Trophoblast cell (in vitro differentiated cells and primary cell): ENCODE results near the gene CDK3.
"Not testable (repeated sequence)": the region's sequence is repeated elsewhere in the genome, so short reads cannot be mapped to it uniquely, and the experiment has no call there.

Experiments used
- DNase-seq, 2 donors: peaks; one replicate each; pipeline ENCODE4 v3.0.0-alpha.2; 2016
- H2AFZ ChIP-seq: 2 replicates; pipeline ENCODE4 v1.6.1; 2013; ENCODE audit warnings: low read length, moderate library complexity, mild to moderate bottlenecking; ENCODE audit not compliant: insufficient read depth, poor library complexity
- H2AK5ac ChIP-seq: 2 replicates; pipeline ENCODE4 v1.6.1; 2013; ENCODE audit warnings: mild to moderate bottlenecking, low read length
- H2BK120ac ChIP-seq: 2 replicates; pipeline ENCODE4 v1.6.1; 2013; ENCODE audit warnings: low read length, mild to moderate bottlenecking, moderate library complexity; ENCODE audit not compliant: insufficient read depth, poor library complexity
- H2BK12ac ChIP-seq: 2 replicates; pipeline ENCODE4 v1.6.1; 2013; ENCODE audit warnings: mild to moderate bottlenecking, low read length, moderate library complexity
- H2BK5ac ChIP-seq: 2 replicates; pipeline ENCODE4 v1.6.1; 2013; ENCODE audit warnings: low read length, low read depth, moderate library complexity, mild to moderate bottlenecking; ENCODE audit not compliant: poor library complexity
- H3K14ac ChIP-seq: 2 replicates; pipeline ENCODE4 v1.6.1; 2013; ENCODE audit warnings: mild to moderate bottlenecking, low read length
- H3K18ac ChIP-seq: 2 replicates; pipeline ENCODE4 v1.6.1; 2013; ENCODE audit warnings: mild to moderate bottlenecking, low read length
- H3K23ac ChIP-seq: 2 replicates; pipeline ENCODE4 v1.6.1; 2013; ENCODE audit warnings: low read length
- H3K27ac ChIP-seq: 2 replicates; pipeline ENCODE4 v1.5.1; 2013; ENCODE audit warnings: low read depth, mild to moderate bottlenecking, inconsistent platforms, low read length, moderate library complexity
- H3K27me3 ChIP-seq: 2 replicates; pipeline ENCODE4 v1.6.1; 2013; ENCODE audit warnings: inconsistent platforms, mild to moderate bottlenecking, low read length, moderate library complexity; ENCODE audit not compliant: insufficient read depth
- H3K36me3 ChIP-seq, 2 experiments: 1 replicate in 1 of 2; 2 replicates in 1 of 2; pipeline ENCODE4 v1.6.1; 2013; ENCODE audit warnings: low read length in 2 of 2, mild to moderate bottlenecking in 2 of 2, moderate library complexity in 1 of 2; ENCODE audit not compliant: insufficient read depth in 2 of 2, control insufficient read depth in 1 of 2
- H3K4ac ChIP-seq: 2 replicates; pipeline ENCODE4 v1.6.1; 2013; ENCODE audit warnings: low read depth, mild to moderate bottlenecking, low read length, moderate library complexity
- H3K4me1 ChIP-seq, 2 experiments: 1 replicate in 1 of 2; 2 replicates in 1 of 2; pipeline ENCODE4 v1.6.1; 2013; ENCODE audit warnings: low read length in 2 of 2, mild to moderate bottlenecking in 2 of 2, moderate library complexity in 1 of 2; ENCODE audit not compliant: insufficient read depth in 2 of 2, control insufficient read depth in 1 of 2
- H3K4me2 ChIP-seq: 2 replicates; pipeline ENCODE4 v1.6.1; 2013; ENCODE audit warnings: inconsistent platforms, mild to moderate bottlenecking, low read length, moderate library complexity
- H3K4me3 ChIP-seq: 2 replicates; pipeline ENCODE4 v1.5.1; 2013; ENCODE audit warnings: mild to moderate bottlenecking, low read depth, low read length, inconsistent platforms
- H3K79me1 ChIP-seq: one replicate; pipeline ENCODE4 v1.6.1; 2013; ENCODE audit warnings: low read length
- H3K79me2 ChIP-seq: 2 replicates; pipeline ENCODE4 v1.6.1; 2013; ENCODE audit warnings: low read length, mild to moderate bottlenecking; ENCODE audit not compliant: control insufficient read depth, insufficient read depth, poor library complexity
- H3K9ac ChIP-seq: 2 replicates; pipeline ENCODE4 v1.6.1; 2013; ENCODE audit warnings: mild to moderate bottlenecking, low read length
- H3K9me3 ChIP-seq: 2 replicates; pipeline ENCODE4 v1.6.1; 2013; ENCODE audit warnings: low read depth, mild to moderate bottlenecking, control low read depth, inconsistent platforms, low read length; ENCODE audit not compliant: insufficient read depth
- H4K12ac ChIP-seq: 2 replicates; pipeline ENCODE4 v1.6.1; 2013; ENCODE audit warnings: low read depth, mild to moderate bottlenecking, low read length, moderate library complexity
- H4K8ac ChIP-seq: 2 replicates; pipeline ENCODE4 v1.6.1; 2013; ENCODE audit warnings: low read depth, mild to moderate bottlenecking, low read length, moderate library complexity
- H4K91ac ChIP-seq: one replicate; pipeline ENCODE4 v1.6.1; 2013; ENCODE audit warnings: low read depth, mild to moderate bottlenecking, low read length, moderate library complexity
- WGBS: extraction: QIAGEN DNeasy Blood & Tissue Kit; methylation state at CpG from one replicate; pipeline ENCODE4 v1.1.7; 2013; ENCODE audit warnings: missing lambda C conversion rate; ENCODE audit not compliant: insufficient read length, insufficient coverage; ENCODE audit errors: extremely low coverage; 5-methylcytosine and 5-hydroxymethylcytosine counted together

Gene CDK3

DNA sequence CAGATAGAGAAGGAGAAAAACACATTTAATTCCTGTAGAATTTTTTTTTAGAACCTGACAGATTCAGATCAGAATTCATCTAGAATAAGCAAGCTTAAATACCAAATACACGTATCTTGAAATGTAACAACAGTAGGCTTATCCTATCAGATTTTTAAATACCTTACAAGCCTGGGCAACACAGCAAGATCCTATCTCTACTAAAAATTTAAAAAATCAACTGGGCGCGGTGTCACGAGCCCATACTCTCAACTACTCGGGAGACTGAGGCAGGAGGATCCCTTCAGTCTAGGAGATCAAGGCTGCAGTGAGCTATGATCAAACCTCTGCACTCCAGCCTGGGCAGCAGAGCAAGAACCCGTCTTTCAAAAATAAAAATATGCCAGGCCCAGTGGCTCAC, 35.2 kb upstream of the CDK3 start:
- no peaks in the 10 kb centered on the region for H3K79me2 ChIP-seq
- no peak overlapping the region for H2AK5ac ChIP-seq
- H3K9ac ChIP-seq = no peak overlapping the region
- H3K18ac ChIP-seq = no peak overlapping the region
- no peak overlapping the region for H4K8ac ChIP-seq
- no CpG with 5 or more reads among the region's 6 CpGs for WGBS
- no peak overlapping the region for H3K14ac ChIP-seq
- H3K9me3 ChIP-seq = no peaks in the 10 kb centered on the region
- H3K27ac ChIP-seq = no peak overlapping the region
- H2BK5ac ChIP-seq = no peak overlapping the region
- H3K4ac ChIP-seq = peak overlapping the region; percentile 52
- H2BK12ac ChIP-seq = no peak overlapping the region
- no peak overlapping the region for H3K4me2 ChIP-seq
- no peaks in the 10 kb centered on the region for H3K79me1 ChIP-seq
- no peak overlapping the region for H4K91ac ChIP-seq
- no peak overlapping the region for H3K23ac ChIP-seq
- no peak overlapping the region for H2BK120ac ChIP-seq
- H2AFZ ChIP-seq = no peak overlapping the region
- no peak overlapping the region for H3K4me3 ChIP-seq
- peaks cover 5 to 15% of the 10 kb centered on the region in 2 experiments for H3K36me3 ChIP-seq
- no peaks in the 10 kb centered on the region for H3K4me1 ChIP-seq
- peak; percentile 64 to 84 for DNase-seq
- H4K12ac ChIP-seq = no peak overlapping the region
- H3K27me3 ChIP-seq = no peaks in the 10 kb centered on the region

DNA sequence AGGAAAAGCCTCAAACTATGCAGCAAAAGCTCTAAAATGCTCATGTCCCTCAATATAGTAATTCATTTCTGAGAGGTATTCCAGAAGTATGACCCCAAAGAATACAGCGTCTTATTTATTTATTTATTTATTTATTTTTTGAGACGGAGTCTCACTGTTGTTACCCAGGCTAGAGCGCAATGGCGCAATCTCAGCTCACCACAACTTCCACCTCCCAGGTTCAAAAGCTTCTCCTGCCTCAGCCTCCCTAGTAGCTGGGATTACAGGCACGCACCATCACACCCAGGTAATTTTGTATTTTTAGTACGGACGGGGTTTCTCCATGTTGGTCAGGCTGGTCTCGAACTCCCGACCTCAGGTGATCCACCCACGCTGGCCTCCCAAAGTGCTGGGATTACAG, 31.6 kb upstream of the CDK3 start:
- H4K12ac ChIP-seq, H3K79me2 ChIP-seq, H3K79me1 ChIP-seq, H3K4ac ChIP-seq, H3K4me2 ChIP-seq, H2BK12ac ChIP-seq, H2BK5ac ChIP-seq, H2AK5ac ChIP-seq, H3K23ac ChIP-seq, H3K27ac ChIP-seq, H3K4me1 ChIP-seq, H3K27me3 ChIP-seq, H3K4me3 ChIP-seq, DNase-seq, H4K91ac ChIP-seq, H4K8ac ChIP-seq, H3K9me3 ChIP-seq, H3K14ac ChIP-seq, H2BK120ac ChIP-seq, H3K18ac ChIP-seq, H2AFZ ChIP-seq, H3K9ac ChIP-seq: not testable (repeated sequence)
- H3K36me3 ChIP-seq = peaks cover 15 to 22% of the 10 kb centered on the region in 2 experiments
- WGBS = no CpG with 5 or more reads among the region's 10 CpGs

DNA sequence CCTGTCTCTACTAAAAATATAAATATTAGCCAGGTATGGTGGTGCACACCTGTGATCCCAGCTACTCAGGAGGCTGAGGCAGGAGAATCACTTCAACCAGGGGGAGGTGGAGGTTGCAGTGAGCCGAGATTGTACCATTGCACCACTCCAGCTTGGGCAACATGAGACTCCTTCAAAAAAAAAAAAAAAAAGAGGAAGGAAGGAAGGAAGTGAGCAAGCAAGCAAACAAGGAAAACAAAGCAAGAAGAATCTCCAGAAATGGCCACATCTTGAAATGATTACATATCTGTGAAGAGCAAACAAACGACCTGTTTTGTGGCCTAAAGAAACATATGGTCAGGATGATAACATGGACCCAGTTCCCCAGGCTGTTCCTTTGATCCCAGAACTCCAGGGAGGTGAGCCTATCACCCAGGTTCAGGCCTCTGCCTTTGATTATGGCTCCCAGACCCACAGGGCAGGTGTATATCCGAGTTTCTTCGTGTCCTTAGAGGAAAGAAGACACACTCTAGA, 30.6 kb upstream of the CDK3 start:
- H4K12ac ChIP-seq = no peak overlapping the region
- no peak overlapping the region for H3K4me2 ChIP-seq
- H3K14ac ChIP-seq = no peak overlapping the region
- H3K23ac ChIP-seq = no peak overlapping the region
- H3K4me3 ChIP-seq = no peak overlapping the region
- no peak overlapping the region for H2AK5ac ChIP-seq
- no peak overlapping the region for H2BK12ac ChIP-seq
- no peaks in the 10 kb centered on the region for H3K79me1 ChIP-seq
- H2BK120ac ChIP-seq = no peak overlapping the region
- no peaks in the 10 kb centered on the region for H3K9me3 ChIP-seq
- H3K36me3 ChIP-seq = peaks cover 17 to 24% of the 10 kb centered on the region in 2 experiments
- no peak for DNase-seq
- no peak overlapping the region for H4K8ac ChIP-seq
- H3K27ac ChIP-seq = no peak overlapping the region
- no peak overlapping the region for H4K91ac ChIP-seq
- H3K4me1 ChIP-seq = no peaks in the 10 kb centered on the region
- H3K18ac ChIP-seq = no peak overlapping the region
- WGBS = no CpG with 5 or more reads among the region's 4 CpGs
- no peak overlapping the region for H3K9ac ChIP-seq
- H3K27me3 ChIP-seq = no peaks in the 10 kb centered on the region
- H3K4ac ChIP-seq = peak overlapping the region; percentile 76
- no peak overlapping the region for H2BK5ac ChIP-seq
- H3K79me2 ChIP-seq = no peaks in the 10 kb centered on the region
- no peak overlapping the region for H2AFZ ChIP-seq

DNA sequence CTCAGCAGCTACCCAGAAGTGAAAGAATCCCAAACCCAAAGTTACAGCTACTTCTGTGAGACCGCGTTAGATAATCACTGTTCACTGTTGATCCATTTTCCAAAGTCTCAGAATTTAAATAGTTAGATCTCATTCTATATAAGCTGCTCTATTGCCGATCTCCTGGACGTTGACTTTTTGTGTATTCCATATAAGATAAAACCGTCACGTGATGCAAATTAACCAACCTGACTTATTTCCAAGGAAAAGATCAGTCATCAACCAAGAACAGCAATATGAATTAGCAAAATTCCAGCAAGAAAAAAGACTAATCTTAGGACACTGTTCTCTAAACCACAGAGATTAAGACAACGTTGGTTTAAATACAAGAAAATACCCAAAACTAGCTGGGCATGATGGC, 30.0 kb upstream of the CDK3 start:
- peaks cover 17 to 26% of the 10 kb centered on the region in 2 experiments for H3K36me3 ChIP-seq
- no peaks in the 10 kb centered on the region for H3K79me2 ChIP-seq
- H2BK12ac ChIP-seq = no peak overlapping the region
- no peak overlapping the region for H2AFZ ChIP-seq
- H2BK5ac ChIP-seq = no peak overlapping the region
- H4K91ac ChIP-seq = no peak overlapping the region
- H3K14ac ChIP-seq = no peak overlapping the region
- no peaks in the 10 kb centered on the region for H3K27me3 ChIP-seq
- no peak overlapping the region for H3K27ac ChIP-seq
- H2AK5ac ChIP-seq = no peak overlapping the region
- no peak for DNase-seq
- H3K79me1 ChIP-seq = no peaks in the 10 kb centered on the region
- no peak overlapping the region for H3K4me3 ChIP-seq
- H3K9me3 ChIP-seq = no peaks in the 10 kb centered on the region
- WGBS = no CpG with 5 or more reads among the region's 7 CpGs
- H3K4me2 ChIP-seq = no peak overlapping the region
- no peak overlapping the region for H3K18ac ChIP-seq
- no peak overlapping the region for H2BK120ac ChIP-seq
- H3K9ac ChIP-seq = no peak overlapping the region
- no peaks in the 10 kb centered on the region for H3K4me1 ChIP-seq
- no peak overlapping the region for H3K23ac ChIP-seq
- H3K4ac ChIP-seq = no peak overlapping the region
- H4K8ac ChIP-seq = no peak overlapping the region
- H4K12ac ChIP-seq = no peak overlapping the region
